Posterior cingulate gyrus (tissue), 11 donors: ENCODE data around the gene ZSCAN21.

Experiments used
- DNase-seq, 10 donors: peaks; one replicate each; pipeline versions ENCODE4 v3.0.0 to v3.0.0-alpha.2; 2020 to 2021; ENCODE audit warnings: mixed read lengths in 3 of 10
- intact Hi-C: fragments of 100-400 bp; cut with DNase I; formaldehyde crosslinking; loops from one replicate; pipeline ENCODE4 v1.15.1; 2023

Gene ZSCAN21

GRCh38 chr7:100093498-100093897 lies 43.9 kb downstream of the ZSCAN21 start:
- DNase-seq = peak in 1 of 10 donors; percentile 41
- intact Hi-C loops = no loop called here

- DNase-seq = peak in 1 of 10 donors; percentile 59
- intact Hi-C loops = no loop called here
These were observed 44.4 kb downstream of the ZSCAN21 start for GRCh38 chr7:100093925-100094486.

DNA sequence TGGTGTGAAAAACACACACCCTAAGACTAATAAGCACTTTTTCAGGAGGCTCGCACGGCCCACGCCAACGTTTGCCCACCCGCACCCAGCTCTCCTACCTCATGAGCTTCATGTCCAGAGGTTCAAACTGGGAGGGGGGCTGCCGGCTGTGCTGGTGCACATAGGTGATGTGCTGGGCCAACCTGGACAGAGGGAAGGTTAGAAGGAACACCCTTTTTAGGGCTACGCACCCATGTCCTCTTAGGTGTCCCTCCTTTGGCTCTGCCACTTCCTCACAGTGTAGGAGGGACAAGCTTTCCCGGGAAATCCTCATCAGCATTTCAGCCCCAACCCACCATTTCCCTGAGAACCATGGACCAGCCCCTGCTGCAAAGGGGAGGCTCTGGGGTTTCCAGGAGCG lies 45.7 kb downstream of the ZSCAN21 start:
- peak in 1 of 10 donors; percentile 74 for DNase-seq
- intact Hi-C loops = no loop called here

GRCh38 chr7:100095704-100096103 lies 46.1 kb downstream of the ZSCAN21 start:
- intact Hi-C loops = no loop called here
- peak in 1 of 10 donors; percentile 72 for DNase-seq

DNA sequence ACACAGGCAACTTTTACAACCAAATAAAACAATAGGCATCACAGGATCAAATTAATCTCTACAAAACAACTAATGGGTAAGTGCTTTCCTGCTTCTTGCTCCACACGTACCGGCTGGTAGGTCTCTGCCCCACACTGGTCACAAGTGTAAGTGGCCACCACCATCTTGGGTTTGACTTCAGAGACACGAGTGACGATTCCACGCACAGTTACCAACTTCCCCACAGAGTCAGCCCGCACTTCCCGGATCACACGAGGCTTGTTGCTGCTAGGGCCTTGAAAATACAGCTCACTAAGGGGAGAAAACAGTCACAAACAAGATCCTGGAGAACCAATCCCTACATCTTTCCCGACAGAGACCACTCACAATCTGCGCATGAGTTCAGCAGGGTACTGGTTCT lies 49.3 kb downstream of the ZSCAN21 start:
- no peak for DNase-seq
- intact Hi-C loops = no loop called here

- no peak for DNase-seq
These were observed 49.9 kb downstream of the ZSCAN21 start for GRCh38 chr7:100099452-100099851.

DNA sequence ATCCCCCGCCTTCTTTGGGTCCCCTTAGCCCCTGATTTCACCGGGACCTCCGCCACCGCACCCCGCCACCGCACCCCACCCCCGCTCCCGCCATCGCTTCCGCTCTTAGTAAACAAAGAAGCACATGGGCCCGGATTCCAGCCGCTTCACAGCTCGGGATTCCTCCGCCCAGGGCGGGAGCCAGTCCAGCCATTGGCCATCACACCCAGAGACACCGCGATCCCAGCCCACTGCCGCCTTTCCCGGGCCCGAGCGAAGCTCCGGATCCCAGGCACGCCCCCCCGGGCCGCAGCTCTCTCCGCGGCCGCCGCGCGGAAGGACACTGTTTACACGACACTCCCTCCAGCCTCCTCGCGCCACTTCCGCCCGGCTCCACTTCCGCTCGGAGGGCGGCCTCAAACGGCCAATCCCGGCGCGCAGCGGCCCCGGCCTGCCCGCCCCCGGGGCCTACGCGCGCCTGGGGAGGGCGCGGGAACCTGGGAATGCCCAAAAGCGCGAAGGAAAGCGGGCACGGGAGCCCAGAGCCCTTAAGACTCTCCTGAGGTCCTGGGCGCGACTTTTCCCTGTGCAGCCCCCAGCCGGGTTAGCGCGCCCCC lies 50.9 kb downstream of the ZSCAN21 start:
- DNase-seq = peak; percentile 79 to 98 (median 88)
- intact Hi-C loops = loop anchor here (1.0 to 2.0 kb wide), 3 partner anchors 11 to 26 kb away; partner anchors contain the start of genes CNPY4, MBLAC1 and TAF6

More at GRCh38 chr7:100099452-100099851, 49.9 kb downstream of the ZSCAN21 start:
- intact Hi-C loops = no loop called here

DNA sequence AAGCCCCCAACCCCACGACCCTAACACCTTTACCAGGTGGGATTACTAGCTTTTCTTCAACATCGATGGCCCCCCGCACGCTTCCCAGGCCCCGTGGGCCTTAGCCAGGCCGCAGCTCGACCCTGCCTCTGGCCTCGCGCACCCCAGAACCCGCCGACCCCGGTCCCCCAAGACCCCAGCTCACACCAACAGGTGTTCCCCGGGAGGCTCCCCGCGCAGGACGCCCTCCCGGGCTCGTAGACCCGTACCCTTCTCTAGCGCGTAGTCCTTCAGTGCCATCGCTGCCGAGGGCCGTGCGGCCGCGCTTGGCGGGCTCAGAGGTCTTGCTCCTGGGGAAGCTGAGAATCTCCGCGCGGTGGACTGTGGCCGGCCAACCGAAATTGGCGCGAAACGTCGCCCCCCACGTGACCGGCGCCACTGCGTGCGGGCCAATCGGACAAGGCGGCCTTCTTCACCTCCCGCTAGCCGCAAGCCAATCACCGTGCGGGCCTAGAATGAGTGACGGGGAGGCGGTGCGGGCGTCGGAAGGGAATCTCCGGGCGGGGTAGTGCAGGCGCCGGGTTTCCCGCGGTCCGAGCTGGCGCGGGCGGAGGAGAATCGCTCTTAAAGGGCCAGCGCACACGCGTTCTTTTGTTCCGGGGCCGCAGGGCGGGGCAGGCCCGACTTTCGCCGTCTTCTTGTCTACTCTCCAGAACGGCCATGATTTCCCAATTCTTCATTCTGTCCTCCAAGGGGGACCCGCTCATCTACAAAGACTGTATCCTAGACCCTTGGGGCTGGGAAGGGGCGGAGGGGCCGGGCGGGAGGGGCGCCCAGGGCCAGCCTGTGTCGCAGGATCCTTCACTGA lies 51.7 kb downstream of the ZSCAN21 start, which contains the start of the genes AP4M1 and MCM7:
AP4M1 (plus strand) TSS at position 628 of the 847 bp plus-strand sequence; CDS start at position 700, 72 bp downstream.
MCM7 (minus strand) TSS at position 382 of the 847 bp plus-strand sequence; CDS start at position 279, 103 bp downstream.
- intact Hi-C loops = loop anchor here (1.0 to 2.0 kb wide), 2 partner anchors 18 to 26 kb away; partner anchors contain the start of genes CNPY4, MBLAC1 and TAF6
- peak; percentile 99 to 100 (median 100) for DNase-seq

- intact Hi-C loops = no loop called here
- peak in 2 of 10 donors; percentile 41 to 69 for DNase-seq
These were observed 53.6 kb downstream of the ZSCAN21 start for GRCh38 chr7:100102950-100103840.

GRCh38 chr7:100105534-100105933 lies 56.0 kb downstream of the ZSCAN21 start:
- DNase-seq = peak in 2 of 10 donors; percentile 25 to 29
- intact Hi-C loops = no loop called here

DNA sequence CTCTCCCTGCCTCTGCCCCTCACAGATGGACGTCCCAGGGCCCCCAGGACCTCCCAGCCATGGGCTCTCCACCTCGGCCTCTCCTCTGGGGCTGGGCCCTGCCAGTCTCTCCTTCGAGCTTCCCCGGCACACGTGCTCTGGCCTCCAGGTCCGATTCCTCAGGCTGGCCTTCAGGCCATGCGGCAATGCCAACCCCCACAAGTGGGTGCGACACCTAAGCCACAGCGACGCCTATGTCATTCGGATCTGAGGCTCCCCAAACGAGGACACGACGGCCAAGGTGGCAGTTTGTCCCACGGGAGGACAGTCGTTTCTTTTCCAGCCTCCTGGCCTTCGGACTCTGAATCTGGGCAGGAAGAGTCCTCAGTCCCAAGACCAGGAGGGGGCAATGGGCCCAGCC lies 57.1 kb downstream of the ZSCAN21 start:
- intact Hi-C loops = no loop called here
- peak in 2 of 10 donors; percentile 44 to 58 for DNase-seq

DNA sequence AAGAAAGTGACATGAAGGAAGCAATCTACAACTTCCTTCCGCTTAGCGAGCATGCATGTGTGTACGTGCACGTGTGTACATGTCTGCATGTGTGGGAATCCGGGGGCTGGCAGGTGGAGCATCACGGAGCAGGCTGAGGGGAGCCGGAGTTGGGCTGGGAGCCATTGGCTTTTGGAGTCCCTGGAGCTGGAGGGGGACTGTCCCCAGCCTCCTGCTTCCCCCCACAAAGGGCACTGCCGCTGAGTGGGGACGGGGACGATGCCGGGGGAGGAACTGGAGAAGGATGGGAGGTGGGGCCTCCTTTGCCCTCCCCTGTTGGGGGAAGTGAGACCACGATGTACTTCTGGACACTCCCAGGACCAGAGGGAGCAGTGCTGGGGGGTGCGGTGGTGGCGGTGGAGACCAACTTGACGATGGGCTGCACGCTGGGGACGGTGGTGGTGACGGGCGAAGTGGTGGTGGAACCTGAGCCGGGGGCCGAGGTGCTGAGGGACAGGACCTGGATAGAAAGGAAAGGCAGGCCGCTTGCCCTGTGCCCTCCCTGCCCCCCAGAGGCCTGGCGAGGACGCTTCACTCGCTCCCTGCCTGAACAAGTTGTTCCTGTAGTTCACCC lies 57.7 kb downstream of the ZSCAN21 start:
- intact Hi-C loops = no loop called here
- peak in 1 of 10 donors; percentile 62 for DNase-seq

DNA sequence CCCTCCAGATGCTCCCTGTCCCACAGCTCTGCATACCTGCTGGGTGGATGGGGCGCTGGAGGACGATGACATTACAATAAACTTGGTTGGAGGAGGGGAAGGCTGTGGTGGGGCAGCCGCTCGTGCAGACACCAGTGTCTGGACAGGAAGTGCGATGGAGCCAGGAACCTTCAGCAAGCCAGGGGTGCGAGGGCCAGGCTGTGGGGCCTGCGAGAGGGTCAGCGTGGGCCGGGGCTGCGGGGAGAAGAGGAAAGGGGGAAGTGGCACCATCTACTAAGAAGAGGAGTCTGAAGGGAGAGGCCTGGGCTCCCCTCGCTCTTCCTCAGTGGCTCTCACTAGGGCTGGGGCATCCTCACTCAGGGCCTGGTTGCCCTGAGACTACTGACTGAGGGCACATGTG lies 58.3 kb downstream of the ZSCAN21 start:
- intact Hi-C loops = no loop called here
- peak in 1 of 10 donors; percentile 37 for DNase-seq

DNA sequence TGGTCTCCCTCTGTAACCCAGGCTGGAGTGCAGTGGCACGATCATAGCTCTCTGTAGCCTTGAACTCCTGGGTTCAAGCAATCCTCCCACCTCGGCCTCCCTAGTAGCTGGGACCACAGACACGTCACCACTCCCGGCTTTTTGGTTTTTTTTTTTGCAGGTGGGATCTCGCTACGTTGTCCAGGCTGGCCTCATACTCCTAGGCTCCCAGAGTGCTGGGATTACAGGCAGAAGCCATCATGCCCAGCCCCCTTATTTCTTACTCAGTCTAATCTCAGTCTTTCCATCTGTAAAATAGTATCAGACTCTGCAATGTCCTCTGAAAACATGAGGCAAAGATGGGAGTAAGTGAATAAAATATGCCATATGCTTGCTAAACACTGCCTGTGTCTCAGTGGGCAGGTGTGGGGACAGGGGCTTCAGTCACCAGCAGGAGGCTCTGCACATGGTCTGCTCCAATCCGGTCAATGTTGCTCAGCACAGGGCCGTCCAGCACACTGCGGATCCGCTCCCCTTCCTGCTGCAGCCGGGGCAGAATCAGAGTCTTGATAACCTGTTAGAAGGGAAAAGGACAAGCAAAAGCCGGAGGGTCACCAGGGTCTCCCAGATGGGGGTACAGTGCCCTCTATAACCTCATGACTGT lies 60.1 kb downstream of the ZSCAN21 start:
- intact Hi-C loops = no loop called here
- peak in 2 of 10 donors; percentile 35 to 54 for DNase-seq

DNA sequence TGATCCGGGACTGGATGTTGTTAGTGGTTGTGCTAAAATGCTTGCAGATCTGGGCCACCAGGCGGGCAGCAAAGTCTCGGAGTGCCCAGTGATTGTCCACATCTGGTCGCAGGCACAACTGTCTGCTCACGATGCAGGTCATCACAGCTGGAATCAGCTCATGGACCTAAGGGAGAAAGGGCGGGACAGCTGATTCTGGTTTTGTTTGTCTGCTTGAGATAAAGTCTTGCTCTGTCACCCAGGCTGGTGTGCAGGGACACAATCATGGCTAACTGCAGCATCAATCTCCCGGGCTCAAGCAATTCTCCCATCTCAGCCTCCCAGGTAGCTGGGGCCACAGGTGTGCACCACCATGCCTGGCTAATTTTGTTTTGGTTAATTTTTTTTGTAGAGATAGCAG lies 61.6 kb downstream of the ZSCAN21 start:
- intact Hi-C loops = no loop called here
- DNase-seq = peak in 1 of 10 donors; percentile 63

- DNase-seq = peak in 1 of 10 donors; percentile 33
- intact Hi-C loops = no loop called here
These were observed 62.3 kb downstream of the ZSCAN21 start for GRCh38 chr7:100111914-100112313.
